HG03520 (cell line): Measurements from ENCODE around the gene GDF2.

Experiments
- ATAC-seq: cut with Tn5 transposase; IDR thresholded peaks from one replicate; pipeline ENCODE4 v1.9.1; 2021; ENCODE audit warnings: mild to moderate bottlenecking, moderate library complexity; ENCODE audit not compliant: unreplicated experiment

The GDF2 gene

DNA sequence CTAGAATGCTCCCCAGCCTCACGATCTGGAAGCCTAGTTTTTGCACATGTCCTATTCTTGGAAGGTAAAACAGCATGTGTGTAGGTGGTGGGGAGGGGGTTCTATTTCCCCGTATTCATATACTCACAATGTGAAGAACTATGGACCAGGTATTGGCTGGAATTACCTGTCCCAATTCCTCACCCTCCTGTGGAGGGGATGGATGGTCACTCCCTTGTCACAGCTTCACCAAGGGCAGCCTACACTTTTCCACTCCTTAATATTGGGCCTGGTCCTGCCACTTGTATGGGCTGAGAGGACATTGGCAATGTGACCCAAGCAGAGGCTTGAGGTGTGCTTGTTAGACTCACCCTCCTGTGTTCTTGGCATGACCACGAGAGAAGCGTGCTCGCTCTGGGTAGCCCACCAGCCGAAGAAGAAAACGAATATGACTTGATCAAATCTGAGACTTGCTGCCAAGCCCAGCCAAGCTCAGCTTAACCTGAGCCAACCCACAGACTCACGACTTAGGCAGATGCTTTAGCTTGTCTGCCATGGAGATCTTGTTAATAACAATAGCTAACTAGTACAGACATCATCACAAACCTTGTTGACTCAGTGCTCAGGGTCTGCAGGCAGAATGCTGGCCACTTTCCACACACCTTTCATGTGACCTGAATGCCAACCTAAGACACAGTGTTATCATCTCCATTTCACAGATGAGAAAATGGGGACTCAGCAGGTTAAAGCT lies 44.6 kb downstream of the GDF2 start:
- no peak for ATAC-seq

DNA sequence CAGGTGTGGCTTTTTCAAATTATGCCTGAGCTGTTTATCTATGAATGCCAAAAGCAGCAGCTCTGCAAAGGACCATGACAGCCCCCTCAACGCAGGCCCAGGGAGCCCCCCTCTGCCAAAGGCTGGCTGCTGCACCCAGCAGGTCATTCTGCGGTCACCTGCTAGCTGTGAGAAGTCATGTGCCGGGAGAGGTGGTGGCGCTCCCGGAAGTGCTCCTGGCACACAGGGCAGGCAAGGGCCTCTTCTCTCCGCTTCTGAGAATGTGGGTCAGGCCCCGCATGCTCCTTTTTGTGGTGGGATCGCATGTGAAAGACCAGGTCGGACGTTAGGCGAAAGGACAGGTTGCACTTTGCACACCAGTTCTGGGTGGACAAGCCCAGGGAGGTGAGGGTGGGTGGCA lies 45.4 kb downstream of the GDF2 start:
- no peak for ATAC-seq

DNA sequence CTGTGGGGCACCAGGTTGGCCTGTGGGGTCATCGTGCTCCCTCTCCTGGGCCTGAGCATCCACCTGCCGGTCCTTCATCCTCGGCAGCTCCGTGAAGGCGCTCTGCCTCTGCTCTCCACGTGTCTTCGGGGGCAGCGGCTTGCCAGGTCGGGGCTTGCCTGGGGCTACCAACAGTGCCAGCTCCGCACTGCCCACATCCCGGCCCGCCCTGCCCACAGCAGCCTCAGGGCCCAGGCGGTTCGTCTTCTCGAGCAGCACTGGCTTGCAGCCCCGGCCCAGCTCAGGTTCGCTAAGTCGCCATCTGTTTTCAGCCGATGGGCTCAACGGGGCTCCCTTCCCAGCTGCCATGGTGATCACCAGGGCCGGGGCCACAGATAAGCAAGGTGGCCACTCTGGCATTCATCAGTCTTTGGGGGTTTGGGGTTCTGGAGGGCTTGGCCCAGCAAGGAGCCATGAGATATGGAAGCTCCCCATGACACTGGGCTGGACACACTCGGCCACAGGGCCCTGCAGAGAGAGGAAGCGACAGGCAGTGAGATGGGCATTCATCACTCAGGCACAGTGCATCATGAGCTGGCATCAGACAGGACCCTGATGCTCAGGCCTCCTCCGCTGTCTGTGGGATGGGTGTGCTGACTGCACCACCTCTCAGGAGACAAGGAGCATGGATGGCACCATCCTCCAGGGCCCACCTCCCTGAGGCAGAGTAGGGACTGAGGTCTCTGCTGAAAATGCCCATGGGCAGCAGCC lies 46.4 kb downstream of the GDF2 start:
- no peak for ATAC-seq

DNA sequence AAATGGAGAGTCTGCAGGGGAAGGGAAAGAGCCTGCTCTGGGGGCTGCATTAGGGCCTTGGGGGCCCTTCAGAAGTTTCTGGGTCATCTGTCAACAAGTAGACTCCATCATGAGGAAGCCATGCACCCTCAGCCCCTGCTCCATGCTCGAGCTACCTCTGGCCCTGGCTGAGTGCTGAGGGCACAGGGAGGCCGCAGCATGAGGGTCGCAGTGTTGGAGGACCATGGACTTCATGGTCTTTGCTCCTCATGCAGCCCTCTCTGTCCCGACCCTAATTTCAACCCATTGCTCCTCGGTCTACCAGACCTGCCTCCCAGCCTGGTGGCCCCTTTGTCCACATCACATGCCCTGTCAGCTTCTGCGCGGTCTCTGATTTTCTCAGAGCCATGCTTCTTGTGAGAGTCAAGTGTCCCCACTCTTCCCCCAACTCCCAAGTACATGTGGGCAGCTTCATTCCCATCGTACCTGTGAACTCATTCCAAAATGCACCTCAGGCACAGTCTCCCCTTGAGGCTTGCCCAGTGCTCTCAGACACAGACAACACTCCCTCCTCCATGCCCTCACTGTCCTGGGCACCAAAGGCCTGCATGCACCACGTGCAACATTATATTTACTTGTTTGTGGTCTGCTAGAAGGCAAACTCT lies 47.1 kb downstream of the GDF2 start:
- no peak for ATAC-seq

DNA sequence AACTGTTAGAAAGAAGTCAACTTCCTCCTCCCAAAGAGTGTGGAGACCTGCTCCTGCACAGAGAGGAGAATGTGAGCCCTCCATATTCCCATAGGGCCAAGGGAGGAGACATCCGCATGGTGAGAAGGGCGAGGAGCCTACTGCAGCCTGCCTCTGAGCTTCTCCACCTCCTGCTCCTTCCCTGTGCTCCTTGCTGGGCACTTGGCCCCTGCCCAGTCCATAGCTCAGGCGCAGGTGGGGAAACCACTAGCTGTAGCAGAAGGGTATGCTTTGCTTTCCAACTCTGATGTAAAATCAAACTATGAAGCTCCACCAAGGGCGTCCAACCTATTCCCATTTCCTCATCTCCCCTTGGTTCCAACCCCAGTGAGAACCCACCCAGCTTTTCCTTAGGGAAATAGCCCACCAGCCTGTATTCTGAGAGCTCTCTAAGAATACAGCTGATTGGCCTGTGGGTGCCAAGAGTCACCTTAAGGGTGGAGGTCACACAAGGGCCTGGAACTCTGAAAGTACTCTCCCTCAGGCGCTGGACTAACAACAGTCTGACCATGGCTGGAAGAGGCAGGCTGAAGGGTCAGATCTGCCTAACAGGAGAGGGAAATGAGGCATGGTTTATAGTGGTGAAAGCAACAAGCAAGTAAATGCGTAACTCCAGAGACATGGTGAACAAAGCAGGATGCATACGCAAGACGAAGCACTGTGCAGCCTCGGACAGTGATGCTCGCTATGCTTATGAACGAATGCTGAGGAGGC lies 47.9 kb downstream of the GDF2 start:
- ATAC-seq, result no peak

DNA sequence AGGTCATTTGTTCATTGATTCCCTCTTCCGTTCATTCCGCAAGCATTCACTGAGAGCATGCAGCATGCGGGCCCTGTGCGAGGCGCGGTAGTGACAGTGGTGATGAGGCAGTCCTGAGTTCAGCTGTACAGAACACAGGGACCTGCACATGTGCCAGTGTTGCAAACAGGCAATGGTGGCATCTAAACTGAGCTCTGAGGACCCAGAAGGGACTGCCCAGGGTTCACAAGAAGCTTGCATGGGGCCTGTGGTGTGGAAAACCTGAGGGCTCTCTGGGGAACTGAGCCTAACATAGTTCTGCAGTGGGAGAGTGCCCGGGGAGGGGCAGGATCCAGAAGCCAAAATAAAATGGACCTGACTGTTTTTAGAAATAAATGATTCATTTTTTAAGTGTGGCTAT lies 48.6 kb downstream of the GDF2 start:
- no peak for ATAC-seq

DNA sequence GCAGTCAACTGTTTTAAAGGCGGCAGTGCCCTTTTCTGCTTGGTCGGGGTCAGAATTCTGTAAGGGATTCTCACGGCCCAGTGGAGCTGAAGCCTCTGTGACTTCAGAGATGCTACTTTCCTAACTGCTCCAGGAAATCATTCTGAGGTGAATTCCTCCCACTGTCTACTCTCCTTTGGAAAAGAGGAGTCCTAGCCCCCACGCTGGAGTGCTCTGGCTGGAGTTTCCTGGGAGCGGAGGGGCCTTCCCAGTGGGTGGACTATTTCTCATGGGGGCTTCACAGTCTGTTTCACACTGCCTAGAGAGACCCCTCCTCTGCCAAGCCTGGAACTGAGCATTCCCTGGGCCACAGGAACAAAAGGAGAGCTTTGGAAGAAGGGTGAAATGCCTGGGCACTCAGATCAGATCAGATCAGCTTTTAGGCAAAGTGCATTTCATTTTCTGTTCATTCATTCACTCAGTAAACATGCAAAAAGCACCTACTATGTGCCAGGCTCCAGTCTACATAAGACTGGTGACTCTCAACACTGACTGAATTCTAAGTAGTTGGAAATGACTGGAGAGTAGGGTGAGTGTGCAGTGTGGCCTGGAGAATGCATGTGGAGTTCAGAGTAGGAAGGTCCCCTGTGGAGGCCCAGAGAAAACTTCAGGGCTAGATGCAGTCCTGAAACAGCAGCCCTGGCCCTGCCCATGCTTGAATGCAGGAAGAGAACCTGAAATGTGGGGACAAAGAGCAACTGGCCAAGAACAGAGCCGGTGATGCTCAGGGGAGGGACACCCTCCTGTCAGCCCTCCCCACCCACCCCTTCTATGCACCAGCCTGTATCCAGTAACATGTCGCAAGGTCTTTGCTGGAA lies 49.6 kb downstream of the GDF2 start:
- no peak for ATAC-seq

DNA sequence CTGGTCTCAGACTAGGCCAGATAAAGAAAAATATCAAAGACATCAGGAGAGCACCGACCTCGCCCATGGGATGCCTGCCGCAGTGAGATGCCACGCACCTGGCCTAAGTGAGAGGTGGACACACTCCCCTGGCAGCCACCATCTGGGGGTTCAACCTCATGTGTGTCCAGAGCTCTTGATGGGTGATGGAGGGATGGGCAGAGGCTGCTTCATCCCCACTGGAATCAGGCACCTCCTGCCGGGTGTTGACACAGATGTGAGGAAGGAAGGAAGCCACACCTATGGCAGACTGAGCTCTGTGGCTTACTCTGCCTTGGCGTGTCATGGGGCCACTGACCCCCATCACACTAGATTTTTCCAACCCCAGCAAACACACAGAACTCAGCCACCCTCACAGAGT lies 50.5 kb downstream of the GDF2 start:
- no peak for ATAC-seq

DNA sequence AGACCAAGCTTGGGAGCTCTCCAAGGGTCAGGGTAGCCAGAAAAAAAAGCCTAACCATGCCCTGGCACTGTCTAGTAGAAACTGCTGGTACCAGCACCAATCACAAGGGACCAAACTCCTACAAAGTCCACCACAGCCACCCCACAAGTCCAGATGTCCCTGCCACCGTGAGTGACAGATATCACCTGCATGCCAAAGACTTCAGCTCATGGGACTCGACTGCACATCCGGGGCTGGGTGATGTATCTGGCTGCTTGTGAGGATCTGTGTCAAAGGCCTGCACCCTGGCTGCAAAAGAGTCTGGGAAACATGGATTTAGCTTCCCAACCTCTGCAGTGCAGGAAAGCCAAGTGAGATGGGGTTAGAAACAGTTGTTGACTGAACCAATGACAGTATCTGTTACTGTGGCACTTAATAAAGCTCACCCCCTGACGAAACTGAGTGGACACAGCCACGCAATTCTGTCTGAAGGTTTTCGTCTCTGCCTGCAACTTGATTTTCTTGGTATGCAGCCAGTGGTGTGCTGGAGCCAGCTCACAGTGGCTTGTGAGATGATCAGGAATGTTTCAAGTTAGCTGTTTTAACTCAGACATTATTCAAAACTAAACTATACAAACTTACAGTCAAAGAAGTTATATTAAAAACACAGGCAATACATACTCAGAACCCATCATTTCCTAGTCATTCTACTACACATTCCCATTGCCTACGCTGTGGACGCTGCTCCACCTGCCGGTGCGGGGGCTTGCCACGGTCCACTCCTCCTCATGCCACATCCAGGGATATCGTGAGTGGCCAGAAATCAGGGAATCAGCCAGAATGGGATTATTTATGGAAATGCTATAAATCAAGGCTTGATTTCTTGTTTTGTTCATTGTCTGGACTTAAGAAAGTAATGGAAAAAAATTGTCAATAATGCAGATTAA lies 52.6 kb downstream of the GDF2 start:
- ATAC-seq, result no peak

DNA sequence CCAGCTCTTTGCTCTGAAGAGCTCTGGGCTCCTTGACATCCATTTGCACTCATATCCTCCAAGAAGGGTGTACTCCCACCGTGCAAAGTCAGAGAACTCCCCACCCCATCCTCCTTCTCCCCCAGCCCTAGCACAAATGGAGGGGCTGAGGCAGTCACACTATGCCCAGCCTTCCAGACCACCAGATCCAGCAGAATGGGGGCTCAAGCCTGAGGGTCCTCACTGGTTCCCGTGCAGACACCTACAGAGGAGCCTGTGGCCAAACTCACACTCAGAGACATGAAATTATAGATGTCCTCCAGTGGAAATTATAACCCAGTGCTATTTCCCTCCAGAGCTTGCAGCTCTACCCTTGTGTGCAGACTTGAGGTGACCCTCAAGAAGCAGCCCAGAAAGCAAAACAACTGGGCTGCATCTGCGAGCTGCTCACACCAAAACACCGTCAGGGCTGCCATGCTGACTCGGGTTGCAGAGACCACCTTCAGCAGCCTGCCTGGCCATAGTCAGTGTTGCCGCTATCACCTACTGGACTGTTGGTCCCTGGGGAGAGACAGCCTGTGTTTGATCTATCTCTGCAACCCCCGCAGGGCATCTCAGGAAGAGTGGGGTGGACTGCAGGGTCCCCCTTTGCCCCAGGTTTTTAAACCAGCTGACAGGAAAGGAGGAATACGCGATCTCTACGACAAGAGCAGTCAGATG lies 54.4 kb downstream of the GDF2 start:
- ATAC-seq, result no peak
